IgD-negative memory B cell (primary cell): ENCODE measurements around the gene TOX2. TPM values are rescaled to one million over a fixed set of nuclear protein-coding genes. Genes with fewer than 3 reads are reported as not detected.
"Not testable (repeated sequence)": the region's sequence is repeated elsewhere in the genome, so short reads cannot be mapped to it uniquely, and the experiment has no call there.

Experiments used
- H3K27ac Mint-ChIP-seq, 3 donors: one replicate each; pipeline ENCODE4 v1.8.0; 2020 to 2022; ENCODE audit warnings: mild to moderate bottlenecking in 3 of 3, mixed read lengths in 3 of 3, moderate library complexity in 1 of 3
- H3K27me3 Mint-ChIP-seq: one replicate; pipeline ENCODE4 v1.8.0; 2021; ENCODE audit warnings: mixed read lengths
- H3K36me3 Mint-ChIP-seq: one replicate; pipeline ENCODE4 v1.8.0; 2020; ENCODE audit warnings: mild to moderate bottlenecking, mixed read lengths
- H3K4me1 Mint-ChIP-seq, 3 donors: one replicate each; pipeline ENCODE4 v1.8.0; 2020 to 2022; ENCODE audit warnings: mixed read lengths in 3 of 3, mild to moderate bottlenecking in 1 of 3
- H3K4me3 Mint-ChIP-seq, 4 donors: one replicate each; pipeline ENCODE4 v1.8.0; 2020 to 2022; ENCODE audit warnings: mild to moderate bottlenecking in 4 of 4, mixed read lengths in 4 of 4, moderate library complexity in 3 of 4
- H3K9me3 Mint-ChIP-seq, 3 donors: one replicate each; pipeline ENCODE4 v1.8.0; 2020 to 2021; ENCODE audit warnings: mixed read lengths in 3 of 3, mild to moderate bottlenecking in 1 of 3
- polyA plus RNA-seq: library from polyadenylated mRNA; unstranded; fragments of 300-500 nt; fragmentation: Illumina TruSeq; gene quantifications from one replicate; pipeline ENCODE4 v1.2.3, GENCODE V29; 2021

TOX2 gene
- polyA plus RNA-seq, 1 donor from 2014 or later = 0.73 TPM

DNA sequence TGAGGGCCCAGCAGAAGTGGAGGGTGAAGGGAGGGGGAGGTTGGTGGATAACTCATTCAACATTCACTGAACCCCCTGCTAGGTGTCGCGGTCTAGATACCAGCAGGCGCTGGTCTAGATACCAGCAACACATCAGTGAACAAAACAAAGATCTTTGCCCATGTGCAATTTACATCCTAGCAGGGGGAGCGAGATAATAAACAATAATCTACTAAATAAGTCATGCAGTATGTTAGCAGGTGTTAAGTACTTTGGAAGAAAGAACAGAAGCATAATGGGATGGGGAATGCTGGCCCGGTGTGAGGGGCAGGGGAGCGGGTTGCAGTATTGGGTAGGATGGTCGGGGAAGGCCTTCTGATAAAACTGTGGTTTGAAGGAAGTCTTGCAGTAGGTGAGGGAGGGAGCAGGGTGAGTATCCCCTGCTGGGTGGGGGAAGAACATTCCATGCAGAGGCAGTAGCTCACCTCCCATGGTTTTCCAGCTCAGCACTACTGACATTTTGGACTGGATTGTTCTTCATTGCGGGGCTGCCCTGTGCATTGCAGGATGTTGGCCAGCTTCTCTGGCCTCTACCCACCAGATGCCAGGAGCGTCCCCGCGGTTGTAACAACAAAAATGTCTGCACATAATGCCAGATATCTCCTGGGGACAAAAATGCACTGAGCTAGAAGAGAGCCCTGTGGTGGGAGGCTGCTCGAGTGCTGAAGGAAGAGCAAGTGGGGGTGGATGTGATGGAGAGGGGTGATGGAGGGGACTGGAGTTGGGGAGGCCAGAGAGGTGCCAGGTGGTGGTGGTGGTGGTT, 117.3 kb downstream of the TOX2 start:
- H3K36me3 Mint-ChIP-seq = peaks cover 2% of the 10 kb centered on the region
- no peak overlapping the region for H3K4me3 Mint-ChIP-seq
- H3K4me1 Mint-ChIP-seq = peaks cover 0 to 3% (median 2%) of the 10 kb centered on the region in 3 donors
- peaks cover 13% of the 10 kb centered on the region for H3K27me3 Mint-ChIP-seq
- H3K9me3 Mint-ChIP-seq = peaks cover 0 to 4% (median 0%) of the 10 kb centered on the region in 3 donors
- no peak overlapping the region for H3K27ac Mint-ChIP-seq

GRCh38 chr20:44032583-44033331, 118.1 kb downstream of the TOX2 start:
- peaks cover 14% of the 10 kb centered on the region for H3K27me3 Mint-ChIP-seq
- peaks cover 0 to 4% (median 0%) of the 10 kb centered on the region in 3 donors for H3K9me3 Mint-ChIP-seq
- no peak overlapping the region for H3K4me3 Mint-ChIP-seq
- no peak overlapping the region for H3K27ac Mint-ChIP-seq
- H3K36me3 Mint-ChIP-seq = peaks cover 2% of the 10 kb centered on the region
- H3K4me1 Mint-ChIP-seq = peaks cover 0 to 3% (median 2%) of the 10 kb centered on the region in 3 donors

GRCh38 chr20:44033344-44033743, 118.7 kb downstream of the TOX2 start:
- Mint-ChIP-seq H3K9me3 (peaks cover 0 to 4% (median 0%) of the 10 kb centered on the region in 3 donors), H3K4me1 (peaks cover 0 to 3% (median 2%) of the 10 kb centered on the region in 3 donors), H3K36me3 (peaks cover 2% of the 10 kb centered on the region), H3K27me3 (peaks cover 16% of the 10 kb centered on the region), H3K4me3 (no peak overlapping the region), H3K27ac (no peak overlapping the region)

- Mint-ChIP-seq H3K27me3 (peaks cover 17% of the 10 kb centered on the region), H3K27ac (no peak overlapping the region), H3K4me1 (peaks cover 0 to 3% (median 2%) of the 10 kb centered on the region in 3 donors), H3K9me3 (peaks cover 0 to 4% (median 0%) of the 10 kb centered on the region in 3 donors), H3K4me3 (no peak overlapping the region), H3K36me3 (peaks cover 2% of the 10 kb centered on the region)
Measured at GRCh38 chr20:44033873-44034272, 119.2 kb downstream of the TOX2 start.

DNA sequence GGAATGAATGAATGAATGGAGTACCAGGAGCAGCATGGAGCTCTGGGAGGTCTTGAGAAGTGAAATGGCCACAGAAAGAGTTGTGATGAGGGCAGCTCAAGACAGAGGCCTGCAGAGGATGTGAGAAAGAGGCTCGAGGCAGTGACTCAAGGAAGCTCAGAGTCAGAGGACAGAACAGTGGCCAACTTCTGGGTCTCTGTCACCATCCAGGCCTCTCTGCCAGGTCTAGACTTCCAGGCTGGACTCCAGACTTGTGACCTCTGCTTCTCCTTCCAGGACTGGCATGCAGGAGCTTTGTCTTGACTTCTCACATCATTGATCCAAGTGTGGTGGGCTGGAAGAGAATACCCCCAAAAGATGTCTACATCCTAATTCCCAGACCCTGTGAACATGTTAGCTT, 119.8 kb downstream of the TOX2 start:
- peaks cover 0 to 4% (median 0%) of the 10 kb centered on the region in 3 donors for H3K9me3 Mint-ChIP-seq
- peaks cover 15% of the 10 kb centered on the region for H3K27me3 Mint-ChIP-seq
- peaks cover 0 to 3% (median 2%) of the 10 kb centered on the region in 3 donors for H3K4me1 Mint-ChIP-seq
- peaks cover 2% of the 10 kb centered on the region for H3K36me3 Mint-ChIP-seq
- no peak overlapping the region for H3K27ac Mint-ChIP-seq
- no peak overlapping the region for H3K4me3 Mint-ChIP-seq

DNA sequence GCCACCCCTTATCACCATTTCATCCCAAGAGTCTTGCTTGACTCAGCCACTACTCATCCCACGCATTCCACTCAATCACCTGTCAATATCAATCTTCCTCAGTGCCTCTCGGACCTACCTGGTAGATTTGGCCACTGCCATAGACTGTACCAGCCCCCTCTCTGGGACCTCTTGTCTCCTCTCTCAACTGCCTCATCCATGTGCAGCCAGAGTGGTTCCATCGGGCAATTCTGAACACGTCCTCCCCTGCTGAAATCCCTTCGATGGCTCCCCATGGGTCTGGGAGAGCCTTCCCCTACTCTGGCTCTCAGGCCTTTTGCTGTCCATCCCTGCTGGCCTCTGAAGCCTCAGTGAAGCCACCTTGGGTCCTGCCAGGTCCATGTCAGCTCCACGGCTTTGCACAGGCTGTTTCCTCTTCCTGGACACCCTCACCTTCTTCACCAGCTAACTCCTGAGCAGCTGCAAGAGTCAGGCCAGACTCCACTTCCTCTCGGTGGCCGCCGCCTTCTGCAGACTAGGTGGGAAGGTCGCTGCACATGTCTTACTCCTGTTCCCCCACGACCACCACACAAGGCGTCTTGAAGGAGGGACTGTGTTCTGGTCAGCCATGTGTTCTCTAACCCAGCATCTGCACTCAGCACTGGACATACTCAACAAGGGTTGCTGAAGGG, 120.4 kb downstream of the TOX2 start:
- Mint-ChIP-seq H3K4me1 (peaks cover 0 to 3% (median 0%) of the 10 kb centered on the region in 3 donors), H3K36me3 (peaks cover under 1% of the 10 kb centered on the region), H3K27ac (no peak overlapping the region), H3K9me3 (peaks cover 0 to 4% (median 0%) of the 10 kb centered on the region in 3 donors), H3K27me3 (peaks cover 12% of the 10 kb centered on the region), H3K4me3 (no peak overlapping the region)

DNA sequence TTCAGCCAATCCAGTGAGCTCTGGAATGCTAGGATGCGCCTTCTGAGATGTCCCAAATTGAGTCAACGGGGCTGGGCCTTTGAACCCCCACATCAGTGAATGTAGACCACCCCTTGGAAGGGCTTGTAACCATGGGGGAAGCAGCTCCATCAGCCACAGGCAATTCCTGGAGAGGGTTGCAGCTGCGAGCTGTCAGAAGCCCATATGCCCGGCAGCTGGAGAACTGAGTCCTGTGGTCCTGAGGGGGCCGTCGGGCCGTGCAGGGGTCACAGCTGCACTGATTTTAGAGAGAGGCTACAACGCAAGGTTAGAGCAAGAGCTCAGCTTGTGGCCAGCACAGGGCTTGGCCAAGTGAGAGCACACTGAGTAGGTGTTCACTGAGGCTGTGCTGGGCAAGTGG, 121.3 kb downstream of the TOX2 start:
- Mint-ChIP-seq H3K36me3 (no peaks in the 10 kb centered on the region), H3K9me3 (peaks cover 0 to under 1% (median 0%) of the 10 kb centered on the region in 3 donors), H3K27me3 (peaks cover 15% of the 10 kb centered on the region), H3K4me1 (peaks cover 0 to 3% (median 0%) of the 10 kb centered on the region in 3 donors), H3K27ac (no peak overlapping the region), H3K4me3 (no peak overlapping the region)

GRCh38 chr20:44036441-44036840, 121.8 kb downstream of the TOX2 start:
- Mint-ChIP-seq H3K4me3 (no peak overlapping the region), H3K36me3 (no peaks in the 10 kb centered on the region), H3K27me3 (peaks cover 15% of the 10 kb centered on the region), H3K27ac (no peak overlapping the region), H3K9me3 (no peaks in the 10 kb centered on the region), H3K4me1 (peaks cover 0 to 3% (median 0%) of the 10 kb centered on the region in 3 donors)

- Mint-ChIP-seq H3K27ac (no peak overlapping the region), H3K27me3 (peaks cover 14% of the 10 kb centered on the region), H3K4me1 (no peaks in the 10 kb centered on the region), H3K4me3 (no peak overlapping the region), H3K36me3 (no peaks in the 10 kb centered on the region), H3K9me3 (peaks cover 0 to 4% (median 4%) of the 10 kb centered on the region in 3 donors)
Measured at GRCh38 chr20:44038681-44039123, 124.0 kb downstream of the TOX2 start.

- H3K27ac Mint-ChIP-seq = no peak overlapping the region
- no peaks in the 10 kb centered on the region for H3K36me3 Mint-ChIP-seq
- H3K4me3 Mint-ChIP-seq = no peak overlapping the region
- no peaks in the 10 kb centered on the region for H3K4me1 Mint-ChIP-seq
- H3K9me3 Mint-ChIP-seq = peaks cover 0 to 5% (median 4%) of the 10 kb centered on the region in 3 donors
- H3K27me3 Mint-ChIP-seq = peaks cover 14% of the 10 kb centered on the region
Measured at GRCh38 chr20:44039147-44039546, 124.5 kb downstream of the TOX2 start.

DNA sequence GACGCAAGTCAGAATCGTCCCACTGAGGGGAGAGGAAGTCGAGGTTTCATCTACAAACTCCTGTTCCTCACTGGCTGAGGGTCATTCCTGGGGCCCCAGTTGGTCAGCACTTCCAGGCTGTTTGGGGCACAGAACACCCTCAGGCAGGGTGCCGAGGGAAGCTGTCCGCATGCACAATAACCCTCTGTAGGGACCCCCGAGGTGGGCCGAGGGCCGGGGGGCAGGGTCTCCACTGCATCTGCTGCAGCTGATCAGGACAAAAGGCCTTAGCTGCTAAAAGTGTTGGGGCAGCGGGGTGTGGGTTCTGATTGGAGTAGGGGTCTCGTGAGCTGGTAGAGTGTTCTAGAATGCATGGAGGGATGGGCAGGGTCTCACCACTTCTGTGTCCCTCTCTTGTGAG, 125.1 kb downstream of the TOX2 start:
- Mint-ChIP-seq H3K4me3 (no peak overlapping the region), H3K27ac (no peak overlapping the region), H3K9me3 (peaks cover 0 to 5% (median 4%) of the 10 kb centered on the region in 3 donors), H3K27me3 (peaks cover 14% of the 10 kb centered on the region), H3K4me1 (no peaks in the 10 kb centered on the region), H3K36me3 (no peaks in the 10 kb centered on the region)

DNA sequence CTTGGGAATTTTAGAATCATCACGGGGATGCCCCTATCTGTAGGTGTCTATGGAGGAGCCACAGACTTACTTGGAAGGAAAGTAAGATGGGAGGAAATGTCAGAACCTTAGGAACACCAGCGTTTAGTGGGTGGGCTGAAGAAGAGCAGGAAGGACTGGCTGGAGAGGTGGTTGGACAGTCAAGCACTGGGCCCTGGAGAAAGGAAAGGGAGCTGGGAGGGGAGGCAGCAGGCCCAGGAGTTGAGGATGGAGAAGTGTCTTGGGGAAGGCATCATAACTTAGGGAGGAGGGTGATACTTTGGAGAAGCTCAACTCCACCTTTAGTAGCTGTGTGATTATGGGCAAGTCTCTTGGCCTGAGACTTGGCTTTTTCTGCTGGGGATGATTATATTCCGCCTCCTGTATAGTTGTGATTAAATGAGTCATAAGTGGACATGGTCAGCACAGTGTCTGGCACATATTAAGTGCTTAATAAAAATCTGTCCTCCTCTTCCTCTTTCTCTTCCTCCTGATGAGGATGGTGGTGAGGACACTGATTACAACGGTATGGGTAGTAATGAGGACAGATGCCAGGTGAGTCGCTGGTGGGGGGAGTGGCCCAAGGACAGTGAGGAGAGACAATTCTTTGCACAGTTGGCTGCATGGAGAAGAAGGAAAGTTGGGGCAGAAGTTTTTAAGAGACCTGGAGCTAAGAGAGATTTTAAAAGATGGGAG, 125.7 kb downstream of the TOX2 start:
- no peaks in the 10 kb centered on the region for H3K4me1 Mint-ChIP-seq
- peak overlapping the region in 1 of 3 donors; percentile 31 for H3K27ac Mint-ChIP-seq
- H3K4me3 Mint-ChIP-seq = no peak overlapping the region
- H3K27me3 Mint-ChIP-seq = peaks cover 15% of the 10 kb centered on the region
- no peaks in the 10 kb centered on the region for H3K36me3 Mint-ChIP-seq
- H3K9me3 Mint-ChIP-seq = peaks cover 0 to 5% (median 4%) of the 10 kb centered on the region in 3 donors

- Mint-ChIP-seq H3K4me1 (no peaks in the 10 kb centered on the region), H3K36me3 (no peaks in the 10 kb centered on the region), H3K9me3 (peaks cover 0 to 5% (median 4%) of the 10 kb centered on the region in 3 donors), H3K27ac (no peak overlapping the region), H3K4me3 (no peak overlapping the region), H3K27me3 (peaks cover 16% of the 10 kb centered on the region)
Measured at GRCh38 chr20:44041001-44041400, 126.3 kb downstream of the TOX2 start.

GRCh38 chr20:44044712-44045111, 130.1 kb downstream of the TOX2 start:
- H3K27me3 Mint-ChIP-seq = peaks cover 11% of the 10 kb centered on the region
- not testable (repeated sequence) for H3K4me1 Mint-ChIP-seq, H3K4me3 Mint-ChIP-seq, H3K9me3 Mint-ChIP-seq, H3K27ac Mint-ChIP-seq, H3K36me3 Mint-ChIP-seq
